Activated CD8-positive, alpha-beta T cell treated with anti-CD3 and anti-CD28 coated beads for 36 hours (primary cell): ENCODE measurements around the gene CD8B. TPM values are rescaled to one million over a fixed set of nuclear protein-coding genes. Genes with fewer than 3 reads are reported as not detected.

Experiments
- ATAC-seq: fragments of 200-7000 bp; cut with Tn5 transposase; one replicate; pipeline ENCODE4 v1.10.0; 2021; ENCODE audit warnings: mild to moderate bottlenecking, moderate library complexity
- CTCF ChIA-PET: fragments of 350-600 bp; sonication (Branson Sonifier 250); formaldehyde crosslinking; loops from one replicate; lab custom pipeline; 2021; ENCODE audit warnings: antibody characterized with exemption; lab: Charles Lee
- POLR2A ChIA-PET: fragments of 350-600 bp; sonication (Branson Sonifier 250); formaldehyde crosslinking; loops from one replicate; lab custom pipeline; 2021; ENCODE audit warnings: antibody characterized with exemption; lab: Charles Lee
- DNase-seq: peaks from one replicate; pipeline ENCODE4 v3.0.0-alpha.2; 2020
- H3K27ac Mint-ChIP-seq: one replicate; pipeline ENCODE4 v1.8.0; 2021; ENCODE audit warnings: mild to moderate bottlenecking, mixed read lengths
- H3K27me3 Mint-ChIP-seq: one replicate; pipeline ENCODE4 v1.8.0; 2021; ENCODE audit warnings: mixed read lengths
- H3K36me3 Mint-ChIP-seq: one replicate; pipeline ENCODE4 v1.8.0; 2021; ENCODE audit warnings: low read depth, mixed read lengths
- H3K4me1 Mint-ChIP-seq: one replicate; pipeline ENCODE4 v1.8.0; 2021; ENCODE audit warnings: low read depth, mixed read lengths
- H3K4me3 Mint-ChIP-seq: one replicate; pipeline ENCODE4 v1.8.0; 2021; ENCODE audit warnings: mild to moderate bottlenecking, moderate library complexity, mixed read lengths
- H3K9me3 Mint-ChIP-seq: one replicate; pipeline ENCODE4 v1.8.0; 2021; ENCODE audit warnings: mixed read lengths
- intact Hi-C: fragments of 100-400 bp; cut with micrococcal nuclease; formaldehyde crosslinking; loops from one replicate; pipeline ENCODE4 v1.10.0; 2022
- total RNA-seq, 2 experiments: library from RNA; stranded (reverse); gene quantifications; one replicate each; pipeline ENCODE4 v1.2.3, GENCODE V29; 2021
- TF ChIP-seq, protein P1 (sequence below): fragments of 200-600 bp; IDR thresholded peaks from one replicate; pipeline ENCODE4 v1.8.0; 2022; ENCODE audit warnings: antibody characterized with exemption, mild to moderate bottlenecking

Gene CD8B
- total RNA-seq, 2 experiments from 2014 or later, result 319 to 321 TPM

DNA sequence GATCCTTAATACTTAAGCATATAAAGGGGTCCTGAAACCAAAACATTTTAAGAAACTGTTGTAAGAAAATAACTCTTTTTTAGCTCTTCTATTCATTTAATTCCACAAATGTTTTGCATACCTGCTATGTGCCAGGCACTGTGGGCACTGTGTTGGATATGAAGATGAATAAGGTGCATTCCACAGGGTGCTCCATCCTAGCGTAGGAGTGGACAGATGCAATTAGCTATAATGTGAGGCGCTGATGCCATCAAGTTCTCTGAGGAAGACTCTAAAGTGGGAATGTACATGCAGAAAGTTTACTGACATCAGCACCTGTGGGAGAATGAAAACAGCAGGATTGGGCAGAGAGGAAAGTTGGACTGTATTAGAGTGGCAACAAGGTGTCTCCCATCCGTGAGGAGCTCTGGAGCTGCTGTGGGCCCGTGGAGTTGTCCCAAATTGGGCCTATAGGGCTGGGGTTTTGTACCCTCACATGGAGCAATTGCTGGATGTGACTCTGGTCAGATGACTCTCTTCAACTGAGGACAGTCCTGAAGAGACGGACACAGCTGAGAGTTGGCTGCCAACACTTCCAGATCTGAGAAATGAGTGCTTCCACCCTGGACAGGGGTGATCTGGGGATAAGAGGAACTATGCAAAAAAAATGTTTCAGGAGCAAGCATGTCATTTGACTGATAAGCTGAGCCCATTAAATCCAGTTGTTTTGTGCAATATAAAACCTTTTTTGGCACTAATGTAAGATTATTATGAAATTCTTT is 93.3 kb downstream of the CD8B start:
- no peak overlapping the region for H3K4me3 Mint-ChIP-seq
- H3K27ac Mint-ChIP-seq, result no peak overlapping the region
- CTCF ChIA-PET, result interaction anchor here (0.8 to 10.6 kb wide), 4 partner anchors 11 to 250 kb away, joined by 3 to 123 read pairs (median 4); no protein-coding TSS in a partner anchor
- intact Hi-C loops, result no loop called here
- H3K27me3 Mint-ChIP-seq, result no peaks in the 10 kb centered on the region
- H3K9me3 Mint-ChIP-seq, result no peaks in the 10 kb centered on the region
- TF ChIP-seq, protein P1, sequence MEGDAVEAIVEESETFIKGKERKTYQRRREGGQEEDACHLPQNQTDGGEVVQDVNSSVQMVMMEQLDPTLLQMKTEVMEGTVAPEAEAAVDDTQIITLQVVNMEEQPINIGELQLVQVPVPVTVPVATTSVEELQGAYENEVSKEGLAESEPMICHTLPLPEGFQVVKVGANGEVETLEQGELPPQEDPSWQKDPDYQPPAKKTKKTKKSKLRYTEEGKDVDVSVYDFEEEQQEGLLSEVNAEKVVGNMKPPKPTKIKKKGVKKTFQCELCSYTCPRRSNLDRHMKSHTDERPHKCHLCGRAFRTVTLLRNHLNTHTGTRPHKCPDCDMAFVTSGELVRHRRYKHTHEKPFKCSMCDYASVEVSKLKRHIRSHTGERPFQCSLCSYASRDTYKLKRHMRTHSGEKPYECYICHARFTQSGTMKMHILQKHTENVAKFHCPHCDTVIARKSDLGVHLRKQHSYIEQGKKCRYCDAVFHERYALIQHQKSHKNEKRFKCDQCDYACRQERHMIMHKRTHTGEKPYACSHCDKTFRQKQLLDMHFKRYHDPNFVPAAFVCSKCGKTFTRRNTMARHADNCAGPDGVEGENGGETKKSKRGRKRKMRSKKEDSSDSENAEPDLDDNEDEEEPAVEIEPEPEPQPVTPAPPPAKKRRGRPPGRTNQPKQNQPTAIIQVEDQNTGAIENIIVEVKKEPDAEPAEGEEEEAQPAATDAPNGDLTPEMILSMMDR, result no peak
- POLR2A ChIA-PET, result interaction anchor here (1.3 to 1.6 kb wide), 2 partner anchors 15 to 17 kb away, joined by 4 to 7 read pairs; no protein-coding TSS in a partner anchor
- peaks cover 40% of the 10 kb centered on the region for H3K4me1 Mint-ChIP-seq
- ATAC-seq (no peak), DNase-seq (no peak)
- peaks cover 61% of the 10 kb centered on the region for H3K36me3 Mint-ChIP-seq

Other genes starting within 250 kb of the CD8B start
- 10 to 100 TPM; 10.3 to 10.8 TPM for gene RNF103, start 238.0 kb downstream of the CD8B start, total RNA-seq
- 10 to 100 TPM; 56.5 to 57.3 TPM for gene RMND5A, start 141.6 kb downstream of the CD8B start, total RNA-seq
- gene CD8A, start 71.0 kb downstream of the CD8B start, total RNA-seq, result 100 to 1,000 TPM; 419 to 432 TPM
- 1 to 10 TPM; 5.5 to 5.6 TPM for gene RGPD1, start 80.2 kb upstream of the CD8B start, total RNA-seq
- 1 to 10 TPM in 1 of 2 experiments, under 1 TPM in 1; 0.45 to 1.3 TPM for gene PLGLB1, start 160.0 kb upstream of the CD8B start, total RNA-seq